CD4-positive, alpha-beta T cell (primary cell): ENCODE measurements around the gene ADAMTSL2. TPM values are rescaled to one million over a fixed set of nuclear protein-coding genes. Genes with fewer than 3 reads are reported as not detected.

Experiments used
- ATAC-seq: fragments of 200-7000 bp; cut with Tn5 transposase; one replicate; pipeline ENCODE4 v1.10.0; 2022; ENCODE audit warnings: mild to moderate bottlenecking; ENCODE audit not compliant: poor library complexity
- CTCF ChIA-PET: fragments of 350-600 bp; sonication (Branson Sonifier 250); formaldehyde crosslinking; loops from one replicate; lab custom pipeline; 2021; ENCODE audit warnings: antibody characterized with exemption, inconsistent platforms; lab: Charles Lee
- POLR2A ChIA-PET: fragments of 350-600 bp; sonication (Branson Sonifier 250); formaldehyde crosslinking; loops from one replicate; lab custom pipeline; 2021; ENCODE audit warnings: antibody characterized with exemption, inconsistent platforms; lab: Charles Lee
- DNase-seq, 14 experiments: peaks; one replicate each; pipeline ENCODE4 v3.0.0-alpha.2; 2013 to 2020; ENCODE audit warnings: mixed read lengths in 2 of 14
- H3K27ac ChIP-seq, 2 donors: one replicate each; pipeline versions ENCODE4 v1.5.1 to v1.7.0; 2013; ENCODE audit warnings: low read length in 2 of 2, low read depth in 1 of 2, mild to moderate bottlenecking in 1 of 2
- H3K27me3 ChIP-seq, 2 experiments: 1 replicate in 1 of 2; 2 replicates in 1 of 2; pipeline versions ENCODE4 v1.6.1 to v1.7.0; 2013; ENCODE audit warnings: low read length in 2 of 2, control low read depth in 1 of 2, mild to moderate bottlenecking in 1 of 2, moderate library complexity in 1 of 2; ENCODE audit not compliant: insufficient read depth in 2 of 2, control insufficient read depth in 1 of 2
- H3K36me3 ChIP-seq: one replicate; pipeline ENCODE4 v1.6.1; 2013; ENCODE audit warnings: low read length, control low read depth; ENCODE audit not compliant: insufficient read depth
- H3K4me1 ChIP-seq: one replicate; pipeline ENCODE4 v1.6.1; 2013; ENCODE audit warnings: low read length, control low read depth; ENCODE audit not compliant: insufficient read depth
- H3K4me3 ChIP-seq: one replicate; pipeline ENCODE4 v1.5.1; 2013; ENCODE audit warnings: mild to moderate bottlenecking, low read length, moderate library complexity
- H3K9me3 ChIP-seq, 2 experiments: 1 replicate in 1 of 2; 2 replicates in 1 of 2; pipeline versions ENCODE4 v1.6.1 to v1.7.0; 2013; ENCODE audit warnings: low read length in 2 of 2, mild to moderate bottlenecking in 2 of 2, control low read depth in 1 of 2, moderate library complexity in 1 of 2; ENCODE audit not compliant: control insufficient read depth in 1 of 2, insufficient read depth in 1 of 2
- H3K27ac Mint-ChIP-seq: one replicate; pipeline ENCODE4 v1.8.0; 2020; ENCODE audit warnings: mixed read lengths
- H3K27me3 Mint-ChIP-seq: one replicate; pipeline ENCODE4 v1.8.0; 2021; ENCODE audit warnings: mixed read lengths
- H3K36me3 Mint-ChIP-seq: one replicate; pipeline ENCODE4 v1.8.0; 2021; ENCODE audit warnings: low read depth, mixed read lengths
- H3K4me1 Mint-ChIP-seq: one replicate; pipeline ENCODE4 v1.8.0; 2021; ENCODE audit warnings: low read depth, mixed read lengths
- H3K4me3 Mint-ChIP-seq: one replicate; pipeline ENCODE4 v1.8.0; 2020; ENCODE audit warnings: mild to moderate bottlenecking, mixed read lengths
- H3K9me3 Mint-ChIP-seq: one replicate; pipeline ENCODE4 v1.8.0; 2020; ENCODE audit warnings: mixed read lengths
- intact Hi-C, 2 experiments: fragments of 100-400 bp; cut with DNase I in 1 of 2; cut with micrococcal nuclease in 1 of 2; formaldehyde crosslinking; loops; one replicate each; pipeline versions ENCODE4 v1.15.1 to v1.9.0; 2023 to 2025; cut with DNase I, micrococcal nuclease
- total RNA-seq, 174 experiments: library from RNA in 2 of 174; stranded (reverse) in 2 of 174; gene quantifications; one replicate each; pipeline ENCODE4 v1.2.3 and lab custom pipeline; 2021 to 2026
- TF ChIP-seq, protein P1 (sequence below): fragments of 200-600 bp; IDR thresholded peaks from one replicate; pipeline ENCODE4 v1.8.0; 2022; ENCODE audit warnings: antibody characterized with exemption, mild to moderate bottlenecking

ADAMTSL2 gene
- total RNA-seq, 2 experiments from 2014 or later = 1.2 to 1.3 TPM

DNA sequence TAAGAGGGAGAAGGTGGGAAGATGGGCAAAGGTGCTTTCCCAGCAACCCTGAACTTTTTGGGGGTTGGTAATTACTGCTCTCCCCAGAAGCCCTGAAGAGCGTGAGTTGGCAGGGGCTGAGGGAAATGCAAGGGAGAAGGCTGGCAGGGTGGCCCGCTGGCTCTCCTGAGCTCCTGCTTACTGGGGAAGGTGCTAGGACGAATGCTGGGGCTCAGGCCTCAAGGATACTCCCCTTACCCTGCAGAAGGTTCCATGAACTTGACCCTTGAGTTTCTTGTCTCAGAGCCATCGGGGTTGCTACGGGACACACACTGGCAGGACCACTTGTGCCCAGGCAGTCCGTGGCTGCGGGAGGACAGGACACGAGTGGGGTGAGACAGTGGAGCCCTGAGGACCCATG, 73.5 kb downstream of the ADAMTSL2 start:
- TF ChIP-seq, protein P1, sequence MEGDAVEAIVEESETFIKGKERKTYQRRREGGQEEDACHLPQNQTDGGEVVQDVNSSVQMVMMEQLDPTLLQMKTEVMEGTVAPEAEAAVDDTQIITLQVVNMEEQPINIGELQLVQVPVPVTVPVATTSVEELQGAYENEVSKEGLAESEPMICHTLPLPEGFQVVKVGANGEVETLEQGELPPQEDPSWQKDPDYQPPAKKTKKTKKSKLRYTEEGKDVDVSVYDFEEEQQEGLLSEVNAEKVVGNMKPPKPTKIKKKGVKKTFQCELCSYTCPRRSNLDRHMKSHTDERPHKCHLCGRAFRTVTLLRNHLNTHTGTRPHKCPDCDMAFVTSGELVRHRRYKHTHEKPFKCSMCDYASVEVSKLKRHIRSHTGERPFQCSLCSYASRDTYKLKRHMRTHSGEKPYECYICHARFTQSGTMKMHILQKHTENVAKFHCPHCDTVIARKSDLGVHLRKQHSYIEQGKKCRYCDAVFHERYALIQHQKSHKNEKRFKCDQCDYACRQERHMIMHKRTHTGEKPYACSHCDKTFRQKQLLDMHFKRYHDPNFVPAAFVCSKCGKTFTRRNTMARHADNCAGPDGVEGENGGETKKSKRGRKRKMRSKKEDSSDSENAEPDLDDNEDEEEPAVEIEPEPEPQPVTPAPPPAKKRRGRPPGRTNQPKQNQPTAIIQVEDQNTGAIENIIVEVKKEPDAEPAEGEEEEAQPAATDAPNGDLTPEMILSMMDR = no peak
- Histone ChIP-seq H3K36me3 (no peaks in the 10 kb centered on the region), H3K4me3 (no peak overlapping the region), H3K27me3 (peaks cover 21 to 38% of the 10 kb centered on the region in 2 experiments), H3K27ac (no peak overlapping the region), H3K4me1 (peaks cover 8% of the 10 kb centered on the region), H3K9me3 (peaks cover 0 to 18% of the 10 kb centered on the region in 2 experiments)
- no peak for DNase-seq
- POLR2A ChIA-PET = no interaction called here
- Mint-ChIP-seq H3K4me1 (peaks cover 4% of the 10 kb centered on the region), H3K9me3 (no peaks in the 10 kb centered on the region), H3K27me3 (peaks cover 52% of the 10 kb centered on the region), H3K27ac (no peak overlapping the region), H3K4me3 (no peak overlapping the region), H3K36me3 (no peaks in the 10 kb centered on the region)
- intact Hi-C loops = no loop called here
- ATAC-seq = no peak
- CTCF ChIA-PET = no interaction called here

DNA sequence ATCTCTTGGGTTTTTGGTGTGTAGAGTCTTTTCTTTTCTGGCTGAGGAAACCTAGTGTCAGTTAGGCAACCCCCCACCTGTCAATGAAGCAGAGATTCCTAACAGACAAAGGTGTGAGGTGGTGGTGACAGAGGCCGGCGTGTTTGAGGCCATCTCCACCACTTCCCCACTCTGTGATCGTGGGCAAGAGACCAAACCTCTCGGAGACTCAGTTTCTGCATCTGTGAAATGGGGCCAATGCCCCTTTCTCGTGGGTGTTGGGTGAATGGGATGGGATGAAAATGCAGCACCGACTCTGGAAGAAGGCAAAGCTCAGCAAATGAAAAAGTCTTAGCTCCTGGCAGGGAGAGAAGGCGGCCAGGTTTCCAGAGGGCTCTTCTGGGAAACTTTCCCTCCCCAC, 73.9 kb downstream of the ADAMTSL2 start:
- no peak overlapping the region for H3K27ac ChIP-seq
- Mint-ChIP-seq H3K27ac (no peak overlapping the region), H3K36me3 (no peaks in the 10 kb centered on the region), H3K4me3 (no peak overlapping the region), H3K4me1 (peaks cover 4% of the 10 kb centered on the region), H3K27me3 (peaks cover 52% of the 10 kb centered on the region), H3K9me3 (no peaks in the 10 kb centered on the region)
- ChIA-PET CTCF (no interaction called here), POLR2A (no interaction called here)
- H3K9me3 ChIP-seq = peaks cover 0 to 18% of the 10 kb centered on the region in 2 experiments
- no peak for DNase-seq
- TF ChIP-seq, protein P1 = no peak
- ATAC-seq = no peak
- peaks cover 8% of the 10 kb centered on the region for H3K4me1 ChIP-seq
- intact Hi-C loops = no loop called here
- no peaks in the 10 kb centered on the region for H3K36me3 ChIP-seq
- H3K27me3 ChIP-seq = peaks cover 21 to 38% of the 10 kb centered on the region in 2 experiments
- H3K4me3 ChIP-seq = no peak overlapping the region

DNA sequence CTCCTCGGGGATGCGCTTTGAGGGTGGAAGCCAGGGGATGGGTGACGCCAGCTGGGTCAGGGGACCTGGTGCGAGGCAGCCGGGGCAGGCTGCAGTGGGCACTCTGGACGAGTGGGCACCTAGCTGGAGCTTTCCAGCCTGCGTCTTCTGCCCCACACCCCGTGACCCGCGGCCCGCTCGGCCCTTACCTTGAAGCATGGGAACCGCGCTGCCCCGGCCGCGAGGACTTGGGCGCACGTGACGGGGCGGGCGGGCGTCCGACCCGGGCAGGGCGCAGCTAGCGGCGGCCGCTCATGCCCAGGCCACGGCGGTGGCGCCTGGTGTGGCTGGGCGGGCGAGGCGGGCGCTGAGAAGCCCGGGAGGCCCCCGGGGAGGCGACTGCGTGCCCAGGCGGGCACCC, 74.4 kb downstream of the ADAMTSL2 start:
- peaks cover 21 to 38% of the 10 kb centered on the region in 2 experiments for H3K27me3 ChIP-seq
- POLR2A ChIA-PET = no interaction called here
- DNase-seq (no peak), ATAC-seq (no peak)
- Mint-ChIP-seq H3K9me3 (no peaks in the 10 kb centered on the region), H3K4me1 (peaks cover 4% of the 10 kb centered on the region), H3K4me3 (no peak overlapping the region), H3K27me3 (peaks cover 52% of the 10 kb centered on the region), H3K36me3 (no peaks in the 10 kb centered on the region), H3K27ac (no peak overlapping the region)
- H3K9me3 ChIP-seq = peaks cover 0 to 18% of the 10 kb centered on the region in 2 experiments
- TF ChIP-seq, protein P1 = no peak
- no peak overlapping the region for H3K27ac ChIP-seq
- intact Hi-C loops = no loop called here
- H3K36me3 ChIP-seq = no peaks in the 10 kb centered on the region
- CTCF ChIA-PET = no interaction called here
- no peak overlapping the region for H3K4me3 ChIP-seq
- peaks cover 8% of the 10 kb centered on the region for H3K4me1 ChIP-seq
